ENCODE measurements around the gene PREX1. TPM values are rescaled to one million over a fixed set of nuclear protein-coding genes. Genes with fewer than 3 reads are reported as not detected.

The PREX1 gene
- total and polyA plus RNA-seq, 2 experiments from 2014 or later = 4.5 to 12.5 TPM

- no peak for DNase-seq (ENCODE audit: low read depth in 1 of 2, low spot score in 1 of 2)
- Histone ChIP-seq H3K36me3 (no peaks in the 10 kb centered on the region), H3K9me3 (ENCODE audit: low read depth) (no peaks in the 10 kb centered on the region), H3K4me1 (ENCODE audit: low read depth) (no peaks in the 10 kb centered on the region), H3K4me3 (no peak overlapping the region), H3K27me3 (no peaks in the 10 kb centered on the region), H3K27ac (no peak overlapping the region)
- TF ChIP-seq CTCF (IDR thresholded peaks at IDR 0.05; ENCODE audit: low read depth, low read length) = no peak
These were observed 73.5 kb downstream of the PREX1 start for GRCh38 chr20:48754292-48754691.

DNA sequence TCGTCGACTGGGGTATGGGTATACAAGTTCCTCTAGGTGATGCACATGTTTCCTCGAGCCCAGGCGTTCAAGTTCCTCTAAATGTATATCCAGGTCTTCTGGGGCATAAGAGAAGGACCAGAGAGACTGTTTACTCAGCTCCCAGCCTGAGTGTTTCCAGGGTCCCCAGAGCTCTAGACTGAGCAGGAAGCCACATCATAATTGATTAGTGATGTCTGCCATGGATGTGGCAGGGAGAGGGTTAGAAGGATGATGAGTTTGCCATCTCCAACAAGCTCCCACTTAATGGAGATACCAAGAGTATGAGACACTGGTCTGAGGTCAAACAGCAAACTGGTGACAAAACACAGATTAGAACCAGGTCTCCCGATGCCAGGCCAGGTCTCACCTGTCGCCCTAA is 74.8 kb downstream of the PREX1 start:
- DNase-seq (ENCODE audit: low read depth in 1 of 2, low spot score in 1 of 2) = no peak
- no peaks in the 10 kb centered on the region for H3K4me1 ChIP-seq (ENCODE audit: low read depth)
- H3K9me3 ChIP-seq (ENCODE audit: low read depth) = no peaks in the 10 kb centered on the region
- TF ChIP-seq CTCF (IDR thresholded peaks at IDR 0.05; ENCODE audit: low read depth, low read length) = no peak
- H3K4me3 ChIP-seq = no peak overlapping the region
- no peaks in the 10 kb centered on the region for H3K36me3 ChIP-seq
- H3K27ac ChIP-seq = no peak overlapping the region
- H3K27me3 ChIP-seq = no peaks in the 10 kb centered on the region

DNA sequence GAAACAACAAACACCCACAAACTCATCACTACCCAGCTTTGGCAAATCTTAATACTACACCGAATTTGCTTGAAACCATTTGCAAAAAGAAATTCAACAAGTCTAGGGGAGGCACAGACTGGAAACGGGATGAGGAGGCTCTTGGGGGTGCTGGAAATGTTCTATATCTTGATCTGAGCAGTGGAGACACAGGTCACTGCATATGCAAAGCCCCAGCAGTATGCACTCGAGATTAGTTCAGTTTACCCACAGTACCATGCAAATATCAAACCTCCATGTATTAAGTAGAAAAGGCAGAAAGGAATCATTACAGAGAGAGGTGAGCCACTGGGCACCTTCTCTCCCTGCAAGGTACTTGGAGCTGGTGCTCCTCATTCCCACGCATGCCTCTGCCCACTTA is 75.9 kb downstream of the PREX1 start:
- no peaks in the 10 kb centered on the region for H3K9me3 ChIP-seq (ENCODE audit: low read depth)
- no peaks in the 10 kb centered on the region for H3K27me3 ChIP-seq
- H3K27ac ChIP-seq = no peak overlapping the region
- no peak for DNase-seq (ENCODE audit: low read depth in 1 of 2, low spot score in 1 of 2)
- no peak for TF ChIP-seq CTCF (IDR thresholded peaks at IDR 0.05; ENCODE audit: low read depth, low read length)
- H3K4me1 ChIP-seq (ENCODE audit: low read depth) = no peaks in the 10 kb centered on the region
- no peaks in the 10 kb centered on the region for H3K36me3 ChIP-seq
- no peak overlapping the region for H3K4me3 ChIP-seq

DNA sequence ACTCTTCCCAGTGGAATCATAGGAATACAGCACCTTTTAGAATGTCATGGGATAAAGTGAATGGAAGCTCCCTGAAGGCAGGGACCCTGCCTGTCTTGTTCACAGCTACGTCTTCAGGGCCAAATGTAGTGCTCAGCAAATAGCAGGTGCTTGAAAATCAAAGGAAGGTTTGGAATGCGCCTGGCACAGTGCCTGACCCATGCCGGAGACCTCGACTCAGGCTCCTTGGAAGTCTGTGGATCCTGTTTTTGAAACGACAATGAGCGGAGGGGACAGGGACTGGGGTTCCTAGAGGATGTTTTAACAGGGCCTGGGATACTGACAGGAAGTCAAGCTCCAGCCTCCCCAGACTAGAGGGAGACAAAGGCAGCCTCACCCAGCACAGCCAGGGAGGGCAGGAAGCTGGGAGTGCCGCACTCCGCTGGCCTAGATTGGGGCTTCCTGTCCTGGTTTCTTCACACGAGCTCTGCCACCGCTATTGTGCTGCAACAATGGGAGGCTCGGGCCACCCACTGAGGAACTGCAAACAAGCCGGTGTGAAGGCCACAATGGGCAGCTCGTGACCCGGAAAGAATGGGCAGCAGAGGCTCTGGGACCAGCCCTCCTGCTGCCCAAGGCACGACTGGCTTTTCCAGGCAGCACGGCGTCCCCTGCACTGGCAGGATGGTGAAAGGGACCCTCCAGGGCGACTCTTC is 76.7 kb downstream of the PREX1 start:
- Histone ChIP-seq H3K4me3 (no peak overlapping the region), H3K27ac (no peak overlapping the region), H3K9me3 (ENCODE audit: low read depth) (no peaks in the 10 kb centered on the region), H3K27me3 (no peaks in the 10 kb centered on the region), H3K36me3 (no peaks in the 10 kb centered on the region), H3K4me1 (ENCODE audit: low read depth) (no peaks in the 10 kb centered on the region)
- TF ChIP-seq CTCF (IDR thresholded peaks at IDR 0.05; ENCODE audit: low read depth, low read length) = no peak
- peak in 1 of 2 donors; percentile 69 for DNase-seq (ENCODE audit: low read depth in 1 of 2, low spot score in 1 of 2)

- Histone ChIP-seq H3K4me1 (ENCODE audit: low read depth) (no peaks in the 10 kb centered on the region), H3K9me3 (ENCODE audit: low read depth) (no peaks in the 10 kb centered on the region), H3K27me3 (no peaks in the 10 kb centered on the region), H3K27ac (no peak overlapping the region), H3K4me3 (no peak overlapping the region), H3K36me3 (no peaks in the 10 kb centered on the region)
- DNase-seq (ENCODE audit: low read depth in 1 of 2, low spot score in 1 of 2) = no peak
- TF ChIP-seq CTCF (IDR thresholded peaks at IDR 0.05; ENCODE audit: low read depth, low read length) = no peak
These were observed 77.4 kb downstream of the PREX1 start for GRCh38 chr20:48750376-48750775.

All from cardiac muscle cell (in vitro differentiated cells and primary cell).